HepG2 (cell line): Measurements from ENCODE around the gene LRP1B. TPM values are rescaled to one million over a fixed set of nuclear protein-coding genes. Genes with fewer than 3 reads are reported as not detected.

ENCODE experiments used
- ATAC-seq: fragments of 200-7000 bp; cut with Tn5 transposase; 3 replicates; pipeline ENCODE4 v1.9.1; 2020; ENCODE audit warnings: mild to moderate bottlenecking, moderate library complexity
- BruUV-seq: library from RNA; stranded (reverse); fragments of 400-500 nt; replicated peaks from 2 replicates; lab custom pipeline; 2021; lab: Mats Ljungman, UMichigan
- CTCF ChIA-PET: fragments of 300-600 bp; formaldehyde crosslinking; extraction: SDS; loops from one replicate; lab custom pipeline; 2021; ENCODE audit warnings: low total read pairs, inconsistent platforms, low intra/inter-chr PET ratio; lab: Yijun Ruan, JAX
- POLR2A ChIA-PET: fragments of 350-600 bp; sonication (Branson Sonifier 250); formaldehyde crosslinking; loops from one replicate; lab custom pipeline; 2020; ENCODE audit warnings: antibody characterized with exemption, inconsistent platforms; lab: Yijun Ruan, JAX
- DNase-seq: peaks from one replicate; pipeline ENCODE4 v3.0.0-alpha.2; 2015; ENCODE audit warnings: low spot score
- FAIRE-seq: peaks from 3 replicates; lab custom pipeline; 2011; peaks lifted over from hg19 to GRCh38; lab: Jason Lieb, UNC
- H2AFZ ChIP-seq: one replicate; pipeline ENCODE4 v1.6.1; 2011; ENCODE audit warnings: low read length, inconsistent platforms
- H3K27ac ChIP-seq: fragments of 300-600 bp; 3 replicates; pipeline ENCODE4 v1.8.0; 2011; ENCODE audit warnings: mixed run types, mild to moderate bottlenecking, mixed read lengths, low read length, inconsistent platforms; ENCODE audit not compliant: insufficient read depth; ENCODE audit errors: extremely low read length
- H3K27me3 ChIP-seq, 2 experiments: fragments of 200-600 bp in 1 of 2; 2 replicates in 1 of 2; 3 replicates in 1 of 2; pipeline versions ENCODE4 v1.6.0 to v1.8.0; 2011; ENCODE audit warnings: low read length in 2 of 2, mild to moderate bottlenecking in 2 of 2, moderate library complexity in 2 of 2, inconsistent platforms in 1 of 2; ENCODE audit not compliant: insufficient read depth in 2 of 2, control insufficient read depth in 1 of 2
- H3K36me3 ChIP-seq, 2 experiments: fragments of 200-600 bp in 1 of 2; replicated peaks in 1 of 2; 2 replicates in 1 of 2; 3 replicates in 1 of 2; pipeline versions ENCODE4 v1.5.1 to v1.8.0; 2011; ENCODE audit warnings: low read length in 2 of 2, inconsistent platforms in 1 of 2; ENCODE audit not compliant: insufficient read depth in 2 of 2, control insufficient read depth in 1 of 2
- H3K4me1 ChIP-seq: 2 replicates; pipeline ENCODE4 v1.5.1; 2012; ENCODE audit warnings: low read length, inconsistent platforms; ENCODE audit not compliant: insufficient read depth
- H3K4me2 ChIP-seq: 2 replicates; pipeline ENCODE4 v1.6.0; 2011; ENCODE audit warnings: low read depth, low read length, inconsistent platforms
- H3K4me3 ChIP-seq, 3 experiments: fragments of 200-600 bp in 1 of 3; sonication (generic), shearing (Covaris generic) in 1 of 3; replicated peaks in 1 of 3; 2 replicates each; pipeline ENCODE4 v1.5.1; 2011 to 2016; ENCODE audit warnings: low read length in 3 of 3, inconsistent platforms in 2 of 3, low read depth in 2 of 3, mild to moderate bottlenecking in 2 of 3, control low read depth in 1 of 3, mixed read lengths in 1 of 3; ENCODE audit not compliant: insufficient read depth in 1 of 3
- H3K79me2 ChIP-seq: one replicate; pipeline ENCODE4 v1.6.1; 2011; ENCODE audit warnings: low read length, inconsistent platforms; ENCODE audit not compliant: insufficient read depth
- H3K9ac ChIP-seq: 2 replicates; pipeline ENCODE4 v1.6.0; 2011; ENCODE audit warnings: mild to moderate bottlenecking, low read depth, low read length, inconsistent platforms; ENCODE audit not compliant: insufficient read depth
- H3K9me3 ChIP-seq: 2 replicates; pipeline ENCODE4 v1.5.1; 2012; ENCODE audit warnings: mild to moderate bottlenecking, low read length
- H4K20me1 ChIP-seq: 2 replicates; pipeline ENCODE4 v1.6.0; 2011; ENCODE audit warnings: inconsistent platforms, mild to moderate bottlenecking, low read length, moderate library complexity; ENCODE audit not compliant: insufficient read depth
- CBFB ChIP-seq: sonication (generic); formaldehyde crosslinking; IDR thresholded peaks from 2 replicates; pipeline ENCODE4 v1.4.0; 2020; ENCODE audit warnings: missing genetic modification reagents
- DRAP1 ChIP-seq: IDR thresholded peaks from 2 replicates; pipeline ENCODE4 v1.6.1; 2016; ENCODE audit warnings: missing genetic modification reagents, missing compliant biosample characterization
- GPN1 ChIP-seq: sonication (generic); formaldehyde crosslinking; IDR thresholded peaks from 2 replicates; pipeline ENCODE4 v1.5.1; 2020; ENCODE audit warnings: missing genetic modification reagents, borderline replicate concordance
- MAZ ChIP-seq, 2 experiments: sonication (generic) in 1 of 2; formaldehyde crosslinking in 1 of 2; IDR thresholded peaks; 2 replicates each; pipeline versions ENCODE4 v1.5.0 to v1.6.1; 2012 to 2020; ENCODE audit warnings: low read depth in 2 of 2, mild to moderate bottlenecking in 2 of 2, borderline replicate concordance in 1 of 2, improper control_type of control experiment in 1 of 2, low read length in 1 of 2, missing genetic modification reagents in 1 of 2, moderate library complexity in 1 of 2
- NCOR1 ChIP-seq: fragments of 200-600 bp; sonication (generic); IDR thresholded peaks from 2 replicates; pipeline ENCODE4 v1.7.0; 2017; ENCODE audit warnings: antibody characterized with exemption, low read length, borderline replicate concordance
- PRPF4 ChIP-seq: fragments of 200-400 bp; formaldehyde crosslinking; IDR thresholded peaks from 2 replicates; pipeline ENCODE4 v1.6.1; 2016; ENCODE audit warnings: low read length, low read depth; ENCODE audit not compliant: poor library complexity, severe bottlenecking
- RAD51 ChIP-seq: fragments of 450-650 bp; IDR thresholded peaks from 2 replicates; pipeline ENCODE4 v1.6.1; 2016; ENCODE audit warnings: borderline replicate concordance
- RFXANK ChIP-seq: IDR thresholded peaks from 2 replicates; pipeline ENCODE4 v1.6.1; 2016
- SALL1 ChIP-seq: sonication (generic); formaldehyde crosslinking; IDR thresholded peaks from 2 replicates; pipeline ENCODE4 v1.8.0; 2022; ENCODE audit warnings: mild to moderate bottlenecking, missing genetic modification reagents
- SNAPC5 ChIP-seq: sonication (generic); formaldehyde crosslinking; IDR thresholded peaks from 2 replicates; pipeline ENCODE4 v1.8.1; 2023; ENCODE audit warnings: mild to moderate bottlenecking, missing genetic modification reagents, borderline replicate concordance
- SRY ChIP-seq: sonication (generic); formaldehyde crosslinking; IDR thresholded peaks from 2 replicates; pipeline ENCODE4 v1.8.0; 2022; ENCODE audit warnings: mild to moderate bottlenecking, missing genetic modification reagents
- ZBTB7A ChIP-seq: sonication (generic); formaldehyde crosslinking; IDR thresholded peaks from 2 replicates; pipeline ENCODE4 v1.8.0; 2022; ENCODE audit warnings: mild to moderate bottlenecking, missing genetic modification reagents
- ZBTB7B ChIP-seq: sonication (generic); formaldehyde crosslinking; IDR thresholded peaks from 2 replicates; pipeline ENCODE4 v1.4.0; 2020; ENCODE audit warnings: missing genetic modification reagents
- ZNF17 ChIP-seq: sonication (generic); formaldehyde crosslinking; IDR thresholded peaks from 2 replicates; pipeline ENCODE4 v1.5.0; 2020; ENCODE audit warnings: mild to moderate bottlenecking, missing genetic modification reagents
- ZNF280B ChIP-seq: sonication (generic); formaldehyde crosslinking; IDR thresholded peaks from 2 replicates; pipeline ENCODE4 v1.5.0; 2020; ENCODE audit warnings: missing genetic modification reagents, mild to moderate bottlenecking, borderline replicate concordance
- ZNF317 ChIP-seq: sonication (generic); formaldehyde crosslinking; IDR thresholded peaks from 2 replicates; pipeline ENCODE4 v1.5.0; 2020; ENCODE audit warnings: mild to moderate bottlenecking, missing genetic modification reagents
- ZNF737 ChIP-seq: sonication (generic); formaldehyde crosslinking; IDR thresholded peaks from 2 replicates; pipeline ENCODE4 v1.5.0; 2020; ENCODE audit warnings: missing genetic modification reagents, mild to moderate bottlenecking, borderline replicate concordance
- ZNF839 ChIP-seq: sonication (generic); formaldehyde crosslinking; IDR thresholded peaks from 2 replicates; pipeline ENCODE4 v1.4.0; 2020; ENCODE audit warnings: missing genetic modification reagents, mild to moderate bottlenecking, borderline replicate concordance
- ZSCAN22 ChIP-seq: sonication (generic); formaldehyde crosslinking; IDR thresholded peaks from 2 replicates; pipeline ENCODE4 v1.4.0; 2020; ENCODE audit warnings: mild to moderate bottlenecking, missing genetic modification reagents
- WGBS: methylation state at CpG from one replicate; pipeline ENCODE4 v1.1.6; 2017; ENCODE audit warnings: low lambda C conversion rate; 5-methylcytosine and 5-hydroxymethylcytosine counted together
- in situ Hi-C: cut with HindIII; loops from 2 replicates; pipeline ENCODE4 v1.10.0; 2017; ENCODE audit warnings: low pct_unique_long_range_greater_than_20kb; ENCODE audit not compliant: extremely low pct_ligation_motif_present
- intact Hi-C: fragments of 100-400 bp; cut with micrococcal nuclease; formaldehyde crosslinking; loops from one replicate; pipeline ENCODE4 v1.10.0; 2022; ENCODE audit not compliant: unreplicated experiment
- polyA plus RNA-seq, 8 experiments: library from polyadenylated mRNA; depleted of rRNA in 3 of 8; stranded (reverse) in 7 of 8; unstranded in 1 of 8; fragments of >200 nt; fragmentation: Illumina TruSeq in 4 of 8; extraction: Trizol in 4 of 8; gene quantifications; 2 replicates each; pipeline versions ENCODE4 v1.2.1 to v1.2.3, GENCODE V29; 2011 to 2016; ENCODE audit warnings: low read depth in 4 of 8, missing spikeins in 1 of 8, mixed read lengths in 1 of 8; ENCODE audit not compliant: insufficient read depth in 1 of 8
- total RNA-seq, 5 experiments: library from RNA; depleted of rRNA; stranded (reverse); fragments of >200 nt; fragmentation: Illumina TruSeq; extraction: Trizol; gene quantifications; 2 replicates each; pipeline ENCODE4 v1.2.3, GENCODE V29; 2016; ENCODE audit warnings: low read depth in 1 of 5

LRP1B gene
- total and polyA plus RNA-seq, 2 of the 13 experiments (the other 11 are each of a cell fraction or from before 2014, with no cell fraction given): 0.04 TPM; not detected in 1

- no peak for ATAC-seq
- no peak overlapping the region for H3K9ac ChIP-seq
- H3K79me2 ChIP-seq: no peaks in the 10 kb centered on the region
- 55% methylated on average over 6 of the region's 6 CpGs for WGBS
- H3K27ac ChIP-seq: no peak overlapping the region
- no peaks in the 10 kb centered on the region for H3K36me3 ChIP-seq
- CTCF ChIA-PET: no interaction called here
- in situ Hi-C loops: no loop called here
- no peaks in the 10 kb centered on the region for H3K4me1 ChIP-seq
- intact Hi-C loops: no loop called here
- TF ChIP-seq ZNF317 (CRISPR knock-in tag) (no peak), ZBTB7B (CRISPR knock-in tag) (no peak), ZNF839 (CRISPR knock-in tag) (no peak), GPN1 (CRISPR knock-in tag) (no peak), SRY (CRISPR knock-in tag) (no peak), ZNF737 (CRISPR knock-in tag) (no peak)
- TF ChIP-seq, all 625 proteins: peak for 0
- H3K9me3 ChIP-seq: no peaks in the 10 kb centered on the region
- no peak overlapping the region for H3K4me3 ChIP-seq
- H2AFZ ChIP-seq: no peak overlapping the region
- no TSS peak for BruUV-seq
- no peak overlapping the region for H3K4me2 ChIP-seq
- FAIRE-seq (no peak), DNase-seq (no peak)
- no peaks in the 10 kb centered on the region for H4K20me1 ChIP-seq
- no peaks in the 10 kb centered on the region for H3K27me3 ChIP-seq
- POLR2A ChIA-PET: no interaction called here
Observed at GRCh38 chr2:140509765-140510164, 1621.1 kb downstream of the LRP1B start.

GRCh38 chr2:140508756-140509155, 1622.1 kb downstream of the LRP1B start:
- Histone ChIP-seq H3K27ac (no peak overlapping the region), H3K4me3 (no peak overlapping the region), H3K4me1 (no peaks in the 10 kb centered on the region), H3K27me3 (no peaks in the 10 kb centered on the region), H2AFZ (no peak overlapping the region), H3K36me3 (no peaks in the 10 kb centered on the region), H3K4me2 (no peak overlapping the region), H3K79me2 (no peaks in the 10 kb centered on the region), H3K9me3 (no peaks in the 10 kb centered on the region), H4K20me1 (no peaks in the 10 kb centered on the region), H3K9ac (no peak overlapping the region)
- no peak for FAIRE-seq
- CTCF ChIA-PET: no interaction called here
- no TSS peak for BruUV-seq
- DNase-seq: no peak
- in situ Hi-C loops (no loop called here), intact Hi-C loops (no loop called here)
- POLR2A ChIA-PET: no interaction called here
- no peak for ATAC-seq
- WGBS: 20% methylated on average over 4 of the region's 4 CpGs
- TF ChIP-seq CBFB (CRISPR knock-in tag) (no peak), ZSCAN22 (CRISPR knock-in tag) (no peak), SNAPC5 (CRISPR knock-in tag) (no peak), ZBTB7A (CRISPR knock-in tag) (no peak), RFXANK (CRISPR knock-in tag) (no peak), NCOR1 (no peak), ZNF17 (CRISPR knock-in tag) (no peak), DRAP1 (no peak), RAD51 (no peak), ZNF280B (CRISPR knock-in tag) (no peak), MAZ (IDR thresholded peaks at IDR 0.05; ENCODE audit: borderline replicate concordance, low read depth, low read length) (no peak), MAZ (CRISPR knock-in tag; IDR thresholded peaks at IDR 0.05; ENCODE audit: low read depth) (no peak), PRPF4 (no peak), SALL1 (CRISPR knock-in tag) (no peak)
